ENCODE results near the gene CISH. TPM values are rescaled to one million over a fixed set of nuclear protein-coding genes. Genes with fewer than 3 reads are reported as not detected.
A peak's percentile ranks its signal among the peaks of the same experiment; 100 is the strongest.

CISH gene
- total RNA-seq, 1 experiment from 2014 or later: 0.30 TPM

- in situ Hi-C loops (cut with HindIII; ENCODE audit: low pct_unique_long_range_greater_than_20kb, low sequenced_read_pairs): no loop called here
- DNase-seq (ENCODE audit: low read depth): no peak
Measured at GRCh38 chr3:50563867-50564266, 47.7 kb downstream of the CISH start.

GRCh38 chr3:50562861-50563260, 48.7 kb downstream of the CISH start:
- no peak for DNase-seq (ENCODE audit: low read depth)
- in situ Hi-C loops (cut with HindIII; ENCODE audit: low pct_unique_long_range_greater_than_20kb, low sequenced_read_pairs): no loop called here

GRCh38 chr3:50559702-50560101, 51.9 kb downstream of the CISH start:
- peak; percentile 23 for DNase-seq (ENCODE audit: low read depth)
- in situ Hi-C loops (cut with HindIII; ENCODE audit: low pct_unique_long_range_greater_than_20kb, low sequenced_read_pairs): no loop called here

GRCh38 chr3:50557915-50558314, 53.7 kb downstream of the CISH start:
- in situ Hi-C loops (cut with HindIII; ENCODE audit: low pct_unique_long_range_greater_than_20kb, low sequenced_read_pairs): no loop called here
- DNase-seq (ENCODE audit: low read depth): no peak

- in situ Hi-C loops (cut with HindIII; ENCODE audit: low pct_unique_long_range_greater_than_20kb, low sequenced_read_pairs): no loop called here
- no peak for DNase-seq (ENCODE audit: low read depth)
Measured at GRCh38 chr3:50557106-50557505, 54.5 kb downstream of the CISH start.

Other genes starting within 250 kb of the CISH start
- 0.03 TPM in 2 replicates for gene CACNA2D2, start 108.1 kb downstream of the CISH start, total RNA-seq (2014; rRNA removed; shearing (Covaris generic); ENCODE audit: low replicate concordance)
- gene C3orf18, start 44.0 kb downstream of the CISH start, total RNA-seq (2014; rRNA removed; shearing (Covaris generic); ENCODE audit: low replicate concordance): 3.8 and 7.1 TPM in 2 replicates
- 13.2 and 25.6 TPM in 2 replicates for gene HEMK1, start 42.3 kb downstream of the CISH start, total RNA-seq (2014; rRNA removed; shearing (Covaris generic); ENCODE audit: low replicate concordance)
- gene MAPKAPK3, start 5.4 kb upstream of the CISH start, total RNA-seq (2014; rRNA removed; shearing (Covaris generic); ENCODE audit: low replicate concordance): 172 and 238 TPM in 2 replicates
- 0.26 and 0.61 TPM in 2 replicates for gene DOCK3, start 63.2 kb upstream of the CISH start, total RNA-seq (2014; rRNA removed; shearing (Covaris generic); ENCODE audit: low replicate concordance)

Data from Caki2 (cell line).